A204.1 (cell line): ENCODE measurements around the gene NEXN.
"Not testable (repeated sequence)": the region's sequence is repeated elsewhere in the genome, so short reads cannot be mapped to it uniquely, and the experiment has no call there.

Experiments
- FAIRE-seq: peaks from 2 replicates; lab custom pipeline; 2012; peaks lifted over from hg19 to GRCh38; lab: Jason Lieb, UNC

The NEXN gene

GRCh38 chr1:77966291-77966690 is 77.9 kb downstream of the NEXN start:
- FAIRE-seq, result no peak

DNA sequence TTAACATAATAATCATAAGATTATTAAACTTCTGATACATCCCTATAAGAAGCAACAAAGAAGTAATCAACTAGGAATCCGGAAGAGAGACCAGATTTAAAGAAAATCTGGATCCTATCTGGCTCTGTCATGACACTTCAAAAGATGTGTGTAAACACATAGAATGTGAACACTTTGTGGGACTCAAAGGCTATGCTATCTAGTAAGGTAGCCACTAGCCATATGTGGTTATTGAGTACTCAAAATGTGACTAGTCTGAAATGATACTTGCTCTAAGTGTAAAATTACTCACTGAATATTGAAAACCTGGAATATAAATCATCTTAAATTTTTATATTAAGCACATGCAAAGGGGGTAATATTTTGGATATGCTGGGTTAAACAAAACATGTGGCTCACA is 81.8 kb downstream of the NEXN start:
- no peak for FAIRE-seq

DNA sequence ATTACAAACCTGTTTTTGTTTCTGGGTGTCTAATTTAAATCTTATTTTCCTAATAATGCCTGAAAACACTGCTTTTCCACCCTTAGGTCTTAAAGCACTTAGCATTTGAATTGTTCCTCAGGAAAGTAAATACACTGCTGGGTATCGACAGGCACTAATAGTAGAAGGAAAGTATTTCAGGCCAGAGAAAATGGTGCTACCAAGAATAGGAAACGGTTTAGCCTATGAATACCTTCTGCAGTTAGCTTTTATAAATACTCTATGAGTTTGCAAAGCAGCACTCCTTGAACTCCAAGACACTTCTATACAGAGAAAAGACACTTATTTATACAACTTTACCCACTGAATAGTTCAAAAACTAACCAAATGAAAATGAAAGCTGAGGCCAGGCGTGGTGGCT is 83.7 kb downstream of the NEXN start:
- FAIRE-seq, result no peak

DNA sequence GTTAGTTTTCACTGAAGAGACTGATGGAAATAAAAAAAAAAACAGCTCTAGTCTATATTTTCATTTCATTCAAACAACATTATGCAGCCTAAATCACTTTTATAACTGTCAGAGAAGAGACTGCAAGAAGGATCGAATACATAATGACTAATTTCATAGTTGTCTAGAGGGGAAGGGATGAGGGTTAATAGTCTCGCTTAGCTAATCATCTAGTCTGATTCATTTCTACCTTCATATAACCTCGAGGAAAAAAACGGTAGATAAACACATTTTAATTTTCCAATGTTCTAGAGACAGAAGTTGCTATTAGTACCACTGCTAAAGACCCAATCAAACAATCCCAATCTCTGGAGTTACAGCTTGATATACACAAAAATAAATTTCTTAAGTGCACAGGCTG is 87.0 kb downstream of the NEXN start:
- FAIRE-seq, result no peak

DNA sequence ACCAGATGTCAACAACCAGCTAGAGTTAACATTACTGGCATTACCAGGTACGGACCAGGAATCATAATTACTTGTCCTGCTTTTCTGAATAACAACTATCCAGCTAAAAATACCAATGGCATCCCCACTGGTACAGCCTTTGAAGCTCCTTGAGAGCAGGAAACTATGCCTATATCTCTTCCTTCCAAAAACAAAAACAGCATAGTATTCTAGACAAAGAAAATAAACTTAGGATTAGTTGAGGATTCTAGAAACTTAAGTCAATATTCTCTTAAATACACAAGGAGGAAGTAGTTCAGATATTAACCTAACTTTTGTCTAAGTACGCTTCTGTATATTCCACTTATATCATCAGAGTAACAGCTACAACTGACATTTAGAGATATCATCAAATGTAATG is 87.5 kb downstream of the NEXN start:
- no peak for FAIRE-seq

DNA sequence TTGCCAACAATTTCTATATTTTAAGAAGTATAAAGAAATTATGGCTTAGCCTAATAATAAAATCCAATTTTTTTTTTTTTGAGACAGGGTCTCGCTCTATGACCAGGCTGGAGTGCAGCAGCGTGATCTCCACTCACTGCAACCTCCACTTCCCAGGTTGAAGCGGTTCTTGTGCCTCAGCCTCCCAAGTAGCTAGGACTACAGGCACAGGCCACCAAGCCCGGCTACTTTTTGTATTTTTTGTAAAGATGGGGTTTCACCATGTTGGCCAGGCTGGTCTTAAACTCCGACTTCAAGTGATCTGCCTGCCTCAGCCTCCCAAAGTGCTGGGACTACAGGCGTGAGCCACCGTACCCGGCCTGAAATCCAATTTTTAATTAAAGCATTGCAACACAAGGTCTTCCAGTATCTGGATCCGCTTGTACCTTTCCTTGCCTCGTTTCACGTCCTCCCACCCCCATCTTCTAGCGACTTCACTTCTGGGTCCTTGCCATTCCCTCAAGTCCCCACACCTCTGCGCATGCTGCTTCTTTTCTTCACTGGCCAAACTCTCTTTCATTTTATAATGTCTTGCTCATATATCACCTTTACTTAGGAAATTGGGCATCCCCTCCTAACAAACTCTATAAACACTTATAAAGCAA is 88.1 kb downstream of the NEXN start:
- no peak for FAIRE-seq

DNA sequence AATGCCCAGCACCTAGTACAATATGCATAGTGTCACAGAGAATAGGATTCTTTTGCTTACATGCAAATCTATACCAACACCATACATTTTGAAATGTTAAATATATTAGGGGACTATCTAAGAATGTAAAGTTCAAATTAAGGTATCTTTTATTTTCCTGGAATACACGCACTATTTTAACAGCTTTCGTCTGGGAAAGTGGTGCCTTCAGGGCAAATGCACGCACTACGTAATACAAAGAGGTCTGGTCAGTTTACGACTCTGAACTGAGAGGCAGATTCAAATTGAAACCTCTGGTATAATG is 89.5 kb downstream of the NEXN start:
- no peak for FAIRE-seq

DNA sequence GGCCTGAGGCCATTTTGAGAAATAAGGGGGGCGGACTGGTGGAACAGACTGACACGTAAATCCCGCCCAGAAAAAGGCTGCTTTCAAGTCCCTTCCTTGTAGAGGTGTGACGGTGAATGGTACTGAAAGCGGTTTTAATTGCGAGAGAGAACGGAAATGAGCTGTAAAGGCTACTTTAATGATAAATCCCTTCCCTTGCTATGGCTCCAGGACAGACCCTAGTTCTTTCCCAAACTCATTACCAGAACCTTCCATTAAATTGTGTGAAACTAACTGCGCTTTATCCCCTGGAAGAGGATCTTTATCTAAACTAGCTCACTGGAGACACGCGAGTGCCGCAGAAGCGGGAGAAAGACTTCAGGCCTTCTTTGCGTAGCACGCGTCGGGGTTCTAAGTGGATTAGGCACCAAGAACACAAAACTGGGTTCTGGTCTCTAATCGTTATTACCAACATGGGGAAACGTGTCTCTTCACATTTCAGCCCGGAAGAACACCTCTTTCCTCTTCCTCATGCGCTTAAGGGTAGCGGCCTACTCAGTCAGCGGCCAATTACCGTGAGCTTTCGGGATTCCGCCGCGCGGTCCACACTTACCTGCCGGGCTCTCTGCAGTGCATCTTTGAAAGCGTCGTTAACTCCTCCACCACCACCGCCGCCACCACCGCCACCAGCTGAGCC is 90.0 kb downstream of the NEXN start:
- peak; percentile 56 for FAIRE-seq

- peak; percentile 97 for FAIRE-seq
Measured at GRCh38 chr1:77978969-77979876, 90.8 kb downstream of the NEXN start, which contains the start of gene FUBP1. Gene FUBP1, minus strand, starts transcription at chr1:77979072. Its CDS starts 68 bp downstream, at chr1:77979004.

DNA sequence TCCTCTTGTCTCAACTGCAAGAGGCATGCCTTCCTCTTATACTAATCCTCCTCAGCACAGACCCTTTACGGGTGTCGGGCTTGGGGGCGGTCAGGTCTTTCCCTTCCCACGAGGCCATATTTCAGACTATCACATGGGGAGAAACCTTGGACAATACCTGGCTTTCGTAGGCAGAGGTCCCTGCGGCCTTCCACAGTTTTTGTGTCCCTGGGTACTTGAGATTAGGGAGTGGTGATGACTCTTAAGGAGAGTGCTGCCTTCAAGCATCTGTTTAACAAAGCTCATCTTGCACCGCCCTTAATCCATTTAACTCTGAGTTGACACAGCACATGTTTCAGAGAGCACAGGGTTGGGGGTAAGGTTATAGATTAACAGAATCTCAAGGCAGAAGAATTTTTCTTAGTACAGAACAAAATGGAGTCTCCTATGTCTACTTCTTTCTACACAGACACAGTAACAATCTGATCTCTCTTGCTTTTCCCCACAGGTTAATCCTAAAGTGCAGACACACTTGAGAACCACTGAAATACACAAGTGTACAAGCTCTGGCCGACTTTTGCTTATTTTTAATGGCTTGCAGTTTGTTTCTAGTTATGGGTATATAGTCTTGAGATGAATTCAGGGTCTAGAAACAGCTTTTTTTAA is 95.0 kb downstream of the NEXN start:
- not testable (repeated sequence) for FAIRE-seq

GRCh38 chr1:77983997-77984355 is 95.6 kb downstream of the NEXN start:
- no peak for FAIRE-seq

GRCh38 chr1:77984629-77985028 is 96.2 kb downstream of the NEXN start:
- FAIRE-seq, result no peak

DNA sequence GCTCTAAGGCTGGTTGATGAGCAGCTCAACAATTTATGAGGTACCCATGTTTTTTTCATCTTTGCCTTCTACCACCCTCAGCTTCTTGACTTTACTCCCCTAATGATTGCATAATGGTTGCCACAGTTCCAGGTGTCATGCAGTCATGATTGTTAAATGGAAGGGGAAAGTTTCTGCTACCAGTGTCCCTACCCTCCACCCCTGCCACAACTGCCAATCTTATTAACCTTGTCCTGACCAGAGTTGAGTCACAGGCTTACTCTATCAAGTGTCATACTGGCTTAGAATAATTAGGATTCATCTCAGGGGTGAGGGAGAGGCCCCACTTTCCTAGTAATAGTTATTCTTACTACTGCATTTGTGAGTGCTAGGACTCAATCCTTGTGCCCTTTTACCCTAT is 98.4 kb downstream of the NEXN start:
- FAIRE-seq, result no peak

- FAIRE-seq, result no peak
Measured at GRCh38 chr1:77987919-77988318, 99.5 kb downstream of the NEXN start.

DNA sequence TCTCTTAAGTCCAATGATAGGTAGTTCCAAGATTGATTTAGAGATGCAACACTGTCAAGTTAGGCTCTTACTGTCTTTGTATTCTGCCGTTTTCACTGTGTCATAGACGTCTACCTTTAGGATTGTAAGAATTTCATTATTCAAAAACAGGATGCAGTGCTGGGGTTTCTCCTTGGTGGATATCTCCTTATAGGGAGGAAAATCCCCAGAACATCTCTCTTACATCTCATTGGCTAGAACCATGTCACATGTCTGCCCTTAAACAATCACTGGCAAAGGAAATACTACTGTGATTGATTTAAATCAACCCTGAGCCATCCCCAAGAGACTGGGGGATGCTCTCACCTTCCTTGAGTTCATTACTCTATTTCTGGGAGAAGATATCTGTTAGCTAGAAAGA is 101.3 kb downstream of the NEXN start:
- no peak for FAIRE-seq

- no peak for FAIRE-seq
Measured at GRCh38 chr1:77990629-77991204, 102.3 kb downstream of the NEXN start.

DNA sequence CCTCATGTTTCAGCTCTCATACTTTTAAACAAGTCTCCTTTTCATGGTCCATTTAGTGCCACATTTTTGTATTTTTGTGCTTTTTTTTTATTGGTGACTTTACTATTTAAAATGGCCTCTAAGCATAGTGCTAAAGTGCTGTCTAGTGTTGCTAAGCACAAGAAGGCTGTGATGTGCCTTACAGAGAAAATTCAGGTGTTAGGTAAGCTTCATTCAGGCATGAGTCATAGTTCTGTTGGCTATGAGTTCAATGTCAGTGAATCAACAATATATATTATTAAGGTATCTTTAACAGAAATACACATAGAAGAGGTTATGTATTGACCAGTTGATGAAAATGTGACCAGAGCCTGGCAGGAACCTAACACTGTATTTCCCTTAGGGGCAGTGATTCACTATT is 103.2 kb downstream of the NEXN start:
- FAIRE-seq, result no peak
